ENCODE measurements around the gene SF3A1. TPM values are rescaled to one million over a fixed set of nuclear protein-coding genes. Genes with fewer than 3 reads are reported as not detected.

Gene SF3A1
- total RNA-seq, 1 experiment from 2014 or later = 182 TPM

DNA sequence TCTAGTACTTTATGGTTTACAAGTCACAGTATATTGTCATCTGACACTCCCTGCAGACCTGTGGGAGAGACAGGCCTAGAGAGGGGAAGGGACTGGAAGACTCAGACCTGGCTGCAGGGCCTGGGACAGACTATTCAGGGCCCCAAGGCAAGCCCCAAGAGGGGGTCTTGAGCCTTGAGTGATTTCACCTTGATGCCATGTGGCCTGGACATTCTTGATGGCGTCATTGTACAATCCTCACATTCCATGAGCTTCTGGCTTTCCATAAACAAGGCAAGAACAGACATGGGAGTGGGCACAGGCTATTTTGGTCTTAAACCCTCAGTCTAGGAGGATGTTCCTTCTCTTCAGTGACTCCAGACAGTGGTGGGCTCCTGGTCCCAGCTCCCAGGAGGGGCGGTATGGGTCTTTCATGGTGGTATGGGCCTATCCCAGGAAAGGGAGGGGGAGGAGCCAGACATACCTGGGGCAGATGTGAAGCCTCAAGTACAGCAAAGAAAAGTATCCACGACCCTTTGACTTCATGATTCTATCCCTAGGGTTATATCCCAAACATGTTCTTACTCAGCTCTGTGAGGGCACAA, 28.1 kb downstream of the SF3A1 start:
- CTCF ChIA-PET = interaction anchor here (0.5 to 5.2 kb wide), 6 partner anchors 30 to 294 kb away, joined by 3 to 106 read pairs (median 5); partner anchors contain the start of genes CASTOR1 and RNF215

DNA sequence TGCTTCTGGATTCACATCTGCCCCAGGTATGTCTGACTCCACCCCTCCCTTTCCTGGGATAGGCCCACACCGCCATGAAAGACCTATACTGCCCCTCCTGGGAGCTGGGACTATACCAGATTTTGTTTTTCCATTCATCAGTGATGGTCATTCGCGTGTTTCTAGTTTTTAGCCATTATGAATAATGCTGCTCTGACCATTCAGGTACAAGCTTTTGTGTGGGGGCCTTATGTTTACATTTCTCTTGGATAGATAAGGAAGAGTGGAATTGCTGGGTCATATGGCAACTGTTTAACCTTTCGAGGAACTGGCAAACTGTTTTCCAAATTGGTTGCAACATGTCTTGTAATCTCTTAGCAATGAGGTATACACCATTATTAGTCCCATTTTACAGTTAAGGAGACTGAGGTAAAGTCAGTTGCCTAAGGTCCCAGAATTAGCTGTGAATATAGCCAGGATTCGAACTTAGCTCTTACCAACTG, 28.8 kb downstream of the SF3A1 start:
- Mint-ChIP-seq H3K36me3 (ENCODE audit: insufficient read depth, unreplicated experiment) (peaks cover 41% of the 10 kb centered on the region), H3K4me3 (ENCODE audit: unreplicated experiment) (peak overlapping the region; percentile 79), H3K9me3 (ENCODE audit: unreplicated experiment) (no peaks in the 10 kb centered on the region), H3K4me1 (ENCODE audit: low read depth, unreplicated experiment) (peaks cover 30% of the 10 kb centered on the region), H3K27me3 (ENCODE audit: insufficient read depth, unreplicated experiment) (no peaks in the 10 kb centered on the region), H3K27ac (ENCODE audit: unreplicated experiment) (peak overlapping the region; percentile 90)
- ChIA-PET CTCF (interaction anchor here (0.5 to 5.2 kb wide), 8 partner anchors 11 to 294 kb away, joined by 3 to 106 read pairs (median 4); partner anchors contain the start of genes CASTOR1 and RNF215), POLR2A (interaction anchor here (0.6 to 2.3 kb wide), 3 partner anchors 10 to 40 kb away, joined by 3 to 44 read pairs (median 14); partner anchors contain the start of genes CCDC157 and SF3A1)
- peak; percentile 72 to 75 for DNase-seq
- BruUV-seq (replicated peaks) = no TSS peak
- H3K36me3 ChIP-seq (ENCODE audit: control insufficient read depth, insufficient read depth, low read length) = no peaks in the 10 kb centered on the region; the same call in 1 of the 2 replicates
- peaks cover 27% of the 10 kb centered on the region for H3K4me1 ChIP-seq
- H3K27me3 ChIP-seq (replicated peaks; ENCODE audit: control insufficient read depth, insufficient read depth, low read length) = no peaks in the 10 kb centered on the region
- H3K4me3 ChIP-seq (ENCODE audit: low read depth, low read length) = no peak overlapping the region
- TF ChIP-seq, protein P1, sequence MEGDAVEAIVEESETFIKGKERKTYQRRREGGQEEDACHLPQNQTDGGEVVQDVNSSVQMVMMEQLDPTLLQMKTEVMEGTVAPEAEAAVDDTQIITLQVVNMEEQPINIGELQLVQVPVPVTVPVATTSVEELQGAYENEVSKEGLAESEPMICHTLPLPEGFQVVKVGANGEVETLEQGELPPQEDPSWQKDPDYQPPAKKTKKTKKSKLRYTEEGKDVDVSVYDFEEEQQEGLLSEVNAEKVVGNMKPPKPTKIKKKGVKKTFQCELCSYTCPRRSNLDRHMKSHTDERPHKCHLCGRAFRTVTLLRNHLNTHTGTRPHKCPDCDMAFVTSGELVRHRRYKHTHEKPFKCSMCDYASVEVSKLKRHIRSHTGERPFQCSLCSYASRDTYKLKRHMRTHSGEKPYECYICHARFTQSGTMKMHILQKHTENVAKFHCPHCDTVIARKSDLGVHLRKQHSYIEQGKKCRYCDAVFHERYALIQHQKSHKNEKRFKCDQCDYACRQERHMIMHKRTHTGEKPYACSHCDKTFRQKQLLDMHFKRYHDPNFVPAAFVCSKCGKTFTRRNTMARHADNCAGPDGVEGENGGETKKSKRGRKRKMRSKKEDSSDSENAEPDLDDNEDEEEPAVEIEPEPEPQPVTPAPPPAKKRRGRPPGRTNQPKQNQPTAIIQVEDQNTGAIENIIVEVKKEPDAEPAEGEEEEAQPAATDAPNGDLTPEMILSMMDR (IDR thresholded peaks at IDR 0.05; ENCODE audit: insufficient read depth in 1 of 2, low read depth in 1 of 2, low read length in 1 of 2, severe bottlenecking in 1 of 2, unreplicated experiment in 1 of 2) = peak in 1 of 2 experiments; percentile 56
- intact Hi-C loops (cut with micrococcal nuclease; ENCODE audit: unreplicated experiment) = loop anchor here (1.0 to 2.0 kb wide), 4 partner anchors 29 to 65 kb away; partner anchors contain the start of genes CASTOR1 and RNF215
- H3K9me3 ChIP-seq = no peaks in the 10 kb centered on the region

More for the DNA sequence above, 28.1 kb downstream of the SF3A1 start:
- Mint-ChIP-seq H3K27me3 (ENCODE audit: insufficient read depth, unreplicated experiment) (no peaks in the 10 kb centered on the region), H3K4me3 (ENCODE audit: unreplicated experiment) (peak overlapping the region; percentile 79), H3K4me1 (ENCODE audit: low read depth, unreplicated experiment) (peaks cover 30% of the 10 kb centered on the region), H3K36me3 (ENCODE audit: insufficient read depth, unreplicated experiment) (peaks cover 41% of the 10 kb centered on the region), H3K9me3 (ENCODE audit: unreplicated experiment) (no peaks in the 10 kb centered on the region), H3K27ac (ENCODE audit: unreplicated experiment) (peak overlapping the region; percentile 90)
- intact Hi-C loops (cut with micrococcal nuclease; ENCODE audit: unreplicated experiment) = no loop called here
- Histone ChIP-seq H3K36me3 (ENCODE audit: control insufficient read depth, insufficient read depth, low read length) (peaks cover 2% of the 10 kb centered on the region), H3K27me3 (replicated peaks; ENCODE audit: control insufficient read depth, insufficient read depth, low read length) (no peaks in the 10 kb centered on the region), H3K4me3 (ENCODE audit: low read depth, low read length) (no peak overlapping the region), H3K4me1 (peaks cover 27% of the 10 kb centered on the region), H3K9me3 (no peaks in the 10 kb centered on the region)
- BruUV-seq (replicated peaks) = no TSS peak
- TF ChIP-seq, protein P1 (IDR thresholded peaks at IDR 0.05; ENCODE audit: insufficient read depth in 1 of 2, low read depth in 1 of 2, low read length in 1 of 2, severe bottlenecking in 1 of 2, unreplicated experiment in 1 of 2) = no peak
- POLR2A ChIA-PET = interaction anchor here (2.0 to 2.3 kb wide), 2 partner anchors 28 to 41 kb away, joined by 14 to 44 read pairs; partner anchors contain the start of genes CCDC157 and SF3A1
- no peak for DNase-seq

DNA sequence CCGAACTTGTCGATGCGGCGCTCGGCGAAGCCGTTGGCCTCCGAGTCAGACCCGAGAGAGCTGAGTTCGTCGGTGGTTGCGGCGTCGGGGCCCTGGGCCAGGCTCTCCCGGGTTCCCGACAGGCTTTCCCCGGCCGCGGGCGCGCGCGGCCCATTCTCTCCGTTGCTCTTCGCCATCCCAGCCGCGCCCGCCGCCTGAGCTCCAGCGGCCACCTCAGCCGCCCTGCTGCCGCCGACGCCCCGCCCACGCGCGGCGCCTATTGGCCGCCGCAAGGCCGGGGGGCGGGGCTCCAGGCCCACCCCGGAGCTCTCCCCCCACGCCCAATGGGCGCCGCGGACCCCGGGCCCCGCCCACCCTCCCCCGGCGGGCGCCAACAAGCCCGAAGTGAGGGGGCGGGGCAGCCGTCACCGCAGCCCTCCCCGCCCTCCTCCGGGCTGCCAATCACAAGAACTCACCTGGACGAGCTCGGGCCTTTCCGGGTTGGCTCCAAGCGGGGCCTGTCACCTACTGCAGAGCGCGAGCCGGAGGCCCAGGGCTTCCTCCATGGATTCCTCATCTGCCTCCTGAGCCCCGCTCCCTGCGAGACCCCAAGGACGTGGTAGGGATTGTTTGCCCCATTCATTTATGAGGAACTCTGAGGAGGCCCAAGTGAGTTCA, 29.9 kb downstream of the SF3A1 start, which contains the start of gene TBC1D10A:
Gene TBC1D10A (minus strand): TSS at position 236 of the 657 bp plus-strand sequence. CDS start 60 bp downstream, at position 176.
- Mint-ChIP-seq H3K36me3 (ENCODE audit: insufficient read depth, unreplicated experiment) (peaks cover 41% of the 10 kb centered on the region), H3K27me3 (ENCODE audit: insufficient read depth, unreplicated experiment) (no peaks in the 10 kb centered on the region), H3K27ac (ENCODE audit: unreplicated experiment) (peak within 1 kb of the TSS; percentile 90), H3K9me3 (ENCODE audit: unreplicated experiment) (no peaks in the 10 kb centered on the region), H3K4me1 (ENCODE audit: low read depth, unreplicated experiment) (peaks cover 30% of the 10 kb centered on the region), H3K4me3 (ENCODE audit: unreplicated experiment) (peak within 1 kb of the TSS; percentile 79)
- BruUV-seq (replicated peaks) = no TSS peak
- no peaks in the 10 kb centered on the region for H3K36me3 ChIP-seq (ENCODE audit: control insufficient read depth, insufficient read depth, low read length)
- H3K4me3 ChIP-seq (ENCODE audit: low read depth, low read length) = peak within 1 kb of the TSS; percentile 87
- DNase-seq = peak; percentile 96
- intact Hi-C loops (cut with micrococcal nuclease; ENCODE audit: unreplicated experiment) = loop anchor here (1.0 to 2.0 kb wide), 4 partner anchors 28 to 64 kb away; partner anchors contain the start of genes CASTOR1 and RNF215
- peaks cover 27% of the 10 kb centered on the region for H3K4me1 ChIP-seq
- H3K27me3 ChIP-seq (replicated peaks; ENCODE audit: control insufficient read depth, insufficient read depth, low read length) = no peaks in the 10 kb centered on the region
- no peaks in the 10 kb centered on the region for H3K9me3 ChIP-seq
- ChIA-PET POLR2A (interaction anchor here (0.6 to 2.3 kb wide), 15 partner anchors 19 to 1150 kb away, joined by 3 to 44 read pairs (median 5); partner anchors contain the start of genes CASTOR1, CCDC157 and SF3A1), CTCF (interaction anchor here (0.6 to 5.2 kb wide), 18 partner anchors 12 to 279 kb away, joined by 3 to 106 read pairs (median 5); partner anchors contain the start of genes CASTOR1, CCDC157, RNF215 and SF3A1)
- TF ChIP-seq, protein P1 (IDR thresholded peaks at IDR 0.05; ENCODE audit: insufficient read depth in 1 of 2, low read depth in 1 of 2, low read length in 1 of 2, severe bottlenecking in 1 of 2, unreplicated experiment in 1 of 2) = no peak

Measured in Caco-2 (cell line).